ENCODE results near the gene EDN1.

DNA sequence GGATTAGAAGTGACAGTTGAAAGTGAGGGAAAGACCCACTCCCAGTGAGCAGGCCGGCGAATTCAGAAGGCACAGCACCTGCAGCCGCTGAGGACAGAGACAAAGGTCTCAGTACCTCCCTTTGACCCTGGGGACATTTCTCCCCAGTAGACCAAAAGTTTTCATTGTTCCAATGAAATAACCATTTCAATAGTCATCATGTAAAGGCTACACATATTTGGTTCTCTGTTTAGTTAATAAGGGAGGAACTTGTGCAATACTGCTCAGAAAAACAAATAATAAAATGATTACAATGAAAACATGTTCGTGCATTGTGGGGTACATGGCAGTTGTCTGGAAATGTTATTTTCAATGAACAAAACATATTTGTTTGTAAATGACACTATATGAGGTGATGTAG is 52.5 kb downstream of the EDN1 start:
- TF ChIP-seq, protein P1, sequence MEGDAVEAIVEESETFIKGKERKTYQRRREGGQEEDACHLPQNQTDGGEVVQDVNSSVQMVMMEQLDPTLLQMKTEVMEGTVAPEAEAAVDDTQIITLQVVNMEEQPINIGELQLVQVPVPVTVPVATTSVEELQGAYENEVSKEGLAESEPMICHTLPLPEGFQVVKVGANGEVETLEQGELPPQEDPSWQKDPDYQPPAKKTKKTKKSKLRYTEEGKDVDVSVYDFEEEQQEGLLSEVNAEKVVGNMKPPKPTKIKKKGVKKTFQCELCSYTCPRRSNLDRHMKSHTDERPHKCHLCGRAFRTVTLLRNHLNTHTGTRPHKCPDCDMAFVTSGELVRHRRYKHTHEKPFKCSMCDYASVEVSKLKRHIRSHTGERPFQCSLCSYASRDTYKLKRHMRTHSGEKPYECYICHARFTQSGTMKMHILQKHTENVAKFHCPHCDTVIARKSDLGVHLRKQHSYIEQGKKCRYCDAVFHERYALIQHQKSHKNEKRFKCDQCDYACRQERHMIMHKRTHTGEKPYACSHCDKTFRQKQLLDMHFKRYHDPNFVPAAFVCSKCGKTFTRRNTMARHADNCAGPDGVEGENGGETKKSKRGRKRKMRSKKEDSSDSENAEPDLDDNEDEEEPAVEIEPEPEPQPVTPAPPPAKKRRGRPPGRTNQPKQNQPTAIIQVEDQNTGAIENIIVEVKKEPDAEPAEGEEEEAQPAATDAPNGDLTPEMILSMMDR (IDR thresholded peaks at IDR 0.05): no peak
- no peak for TF ChIP-seq POLR2A (IDR thresholded peaks at IDR 0.05)

Data from adrenal gland (tissue), 5 donors.